ENCODE data around the gene KIAA0513. TPM values are rescaled to one million over a fixed set of nuclear protein-coding genes. Genes with fewer than 3 reads are reported as not detected.

The KIAA0513 gene
- total and polyA plus RNA-seq, 2 of the 13 experiments (the other 11 are each of a cell fraction or from before 2014, with no cell fraction given) = 1.8 TPM

GRCh38 chr16:85136702-85137322 is 109.2 kb downstream of the KIAA0513 start (continued):
- TF ChIP-seq DRAP1 (CRISPR knock-in tag; IDR thresholded peaks at IDR 0.05) = peak; percentile 83
- TF ChIP-seq STAT5B (CRISPR knock-in tag; IDR thresholded peaks at IDR 0.05) = no peak; the same call in 1 of the 2 replicates
- no peak for TF ChIP-seq AKAP8 (CRISPR knock-in tag; IDR thresholded peaks at IDR 0.05)
- no peak; the same call in 1 of the 2 replicates for TF ChIP-seq RFXANK (CRISPR knock-in tag; IDR thresholded peaks at IDR 0.05)
- TF ChIP-seq NFKB2 (CRISPR knock-in tag; IDR thresholded peaks at IDR 0.05; ENCODE audit: borderline replicate concordance) = peak; percentile 84
- 0 out of 2 replicates have a peak, but pooled peaks have one; percentile 61 for TF ChIP-seq ZNF333 (CRISPR knock-in tag; IDR thresholded peaks at IDR 0.05; ENCODE audit: borderline replicate concordance)
- TF ChIP-seq ZFP36L1 (CRISPR knock-in tag; IDR thresholded peaks at IDR 0.05) = no peak; the same call in none of the 2 replicates
- TF ChIP-seq ZNF816 (CRISPR knock-in tag; IDR thresholded peaks at IDR 0.05; ENCODE audit: borderline replicate concordance) = 0 out of 2 replicates have a peak, but pooled peaks have one; percentile 56
- TF ChIP-seq ZNF3 (CRISPR knock-in tag; IDR thresholded peaks at IDR 0.05) = no peak
- TF ChIP-seq SSRP1 (CRISPR knock-in tag; IDR thresholded peaks at IDR 0.05) = no peak
- peak; percentile 32 for TF ChIP-seq HDAC2 (CRISPR knock-in tag; IDR thresholded peaks at IDR 0.05)
- no peak for TF ChIP-seq ZNF232 (CRISPR knock-in tag; IDR thresholded peaks at IDR 0.05; ENCODE audit: borderline replicate concordance)
- TF ChIP-seq ZNF543 (CRISPR knock-in tag; IDR thresholded peaks at IDR 0.05) = peak; percentile 72; the same call in 1 of the 2 replicates
- no peak for TF ChIP-seq FOXP1 (IDR thresholded peaks at IDR 0.05)
- no peak for TF ChIP-seq FOXP1 (CRISPR knock-in tag; IDR thresholded peaks at IDR 0.05)
- TF ChIP-seq MLX (CRISPR knock-in tag; IDR thresholded peaks at IDR 0.05) = peak; percentile 43; the same call in 1 of the 2 replicates
- TF ChIP-seq ZNF276 (CRISPR knock-in tag; IDR thresholded peaks at IDR 0.05; ENCODE audit: low read depth) = peak; percentile 14; the same call in 1 of the 2 replicates
- peak; percentile 83 for TF ChIP-seq YEATS4 (CRISPR knock-in tag; IDR thresholded peaks at IDR 0.05; ENCODE audit: borderline replicate concordance)
- TF ChIP-seq RAD21 (CRISPR knock-in tag; IDR thresholded peaks at IDR 0.05) = peak; percentile 39; the same call in 1 of the 2 replicates
- TF ChIP-seq RNF219 (CRISPR knock-in tag; IDR thresholded peaks at IDR 0.05) = no peak; the same call in 1 of the 2 replicates
- peak; percentile 77; the same call in 1 of the 2 replicates for TF ChIP-seq TEF (CRISPR knock-in tag; IDR thresholded peaks at IDR 0.05)
- TF ChIP-seq CBFB (CRISPR knock-in tag; IDR thresholded peaks at IDR 0.05) = peak; percentile 63
- no peak for TF ChIP-seq ZNF235 (CRISPR knock-in tag; IDR thresholded peaks at IDR 0.05; ENCODE audit: borderline replicate concordance)
- no peak for TF ChIP-seq MAFF (IDR thresholded peaks at IDR 0.05; ENCODE audit: low read depth, low read length)
- peak; percentile 84 for TF ChIP-seq ZNF317 (CRISPR knock-in tag; IDR thresholded peaks at IDR 0.05)
- TF ChIP-seq ZNF460 (CRISPR knock-in tag; IDR thresholded peaks at IDR 0.05; ENCODE audit: borderline replicate concordance) = no peak
- TF ChIP-seq HIVEP1 (CRISPR knock-in tag; IDR thresholded peaks at IDR 0.05) = no peak; the same call in 1 of the 2 replicates

All from HepG2 (cell line).